BE2C (cell line): ENCODE data around the gene KLHDC2.
"Not testable (repeated sequence)": the region's sequence is repeated elsewhere in the genome, so short reads cannot be mapped to it uniquely, and the experiment has no call there.

Source experiments
- DNase-seq: peaks from one replicate; pipeline ENCODE4 v3.0.0-alpha.2; 2020
- H3K27me3 ChIP-seq: fragments of 250-450 bp; sonication (Bioruptor Pico); 2 replicates; pipeline ENCODE4 v1.5.1; 2020; ENCODE audit warnings: mild to moderate bottlenecking
- H3K36me3 ChIP-seq: fragments of 250-450 bp; sonication (Bioruptor Pico); 2 replicates; pipeline ENCODE4 v1.5.1; 2020; ENCODE audit warnings: mild to moderate bottlenecking
- H3K4me1 ChIP-seq: fragments of 250-450 bp; sonication (Bioruptor Pico); 2 replicates; pipeline ENCODE4 v1.5.1; 2020
- H3K4me3 ChIP-seq: 2 replicates; pipeline ENCODE4 v1.5.1; 2011; ENCODE audit warnings: low read depth, low read length
- H3K9me3 ChIP-seq: fragments of 250-450 bp; sonication (Bioruptor Pico); 2 replicates; pipeline ENCODE4 v1.5.1; 2020
- CTCF ChIP-seq: IDR thresholded peaks from 2 replicates; pipeline ENCODE4 v1.5.1; 2012; ENCODE audit warnings: mild to moderate bottlenecking, low read depth, low read length

Gene KLHDC2

GRCh38 chr14:49745191-49745590 is 22.8 kb upstream of the KLHDC2 start:
- H3K4me3 ChIP-seq, result no peak overlapping the region
- H3K9me3 ChIP-seq, result no peaks in the 10 kb centered on the region
- TF ChIP-seq CTCF, result no peak
- no peaks in the 10 kb centered on the region for H3K4me1 ChIP-seq
- DNase-seq, result no peak
- H3K27me3 ChIP-seq, result peaks cover 3% of the 10 kb centered on the region; the same call in 1 of the 2 replicates
- no peaks in the 10 kb centered on the region for H3K36me3 ChIP-seq

GRCh38 chr14:49746476-49746875 is 21.5 kb upstream of the KLHDC2 start:
- not testable (repeated sequence) for H3K4me3 ChIP-seq, DNase-seq

GRCh38 chr14:49754570-49755097 is 13.3 kb upstream of the KLHDC2 start:
- no peaks in the 10 kb centered on the region for H3K9me3 ChIP-seq
- no peak for TF ChIP-seq CTCF

More at GRCh38 chr14:49746476-49746875, 21.5 kb upstream of the KLHDC2 start:
- not testable (repeated sequence) for H3K4me1 ChIP-seq, H3K27me3 ChIP-seq, H3K36me3 ChIP-seq, H3K9me3 ChIP-seq

GRCh38 chr14:49755378-49755777 is 12.6 kb upstream of the KLHDC2 start:
- DNase-seq, result no peak
- TF ChIP-seq CTCF, result no peak
- H3K36me3 ChIP-seq, result no peaks in the 10 kb centered on the region

More at GRCh38 chr14:49754570-49755097, 13.3 kb upstream of the KLHDC2 start:
- Histone ChIP-seq H3K4me1 (no peaks in the 10 kb centered on the region), H3K27me3 (no peaks in the 10 kb centered on the region), H3K4me3 (no peak overlapping the region), H3K36me3 (no peaks in the 10 kb centered on the region)
- no peak for DNase-seq

GRCh38 chr14:49761839-49762551 is 6.0 kb upstream of the KLHDC2 start:
- Histone ChIP-seq H3K4me1 (no peaks in the 10 kb centered on the region), H3K36me3 (no peaks in the 10 kb centered on the region), H3K4me3 (no peak overlapping the region), H3K9me3 (no peaks in the 10 kb centered on the region), H3K27me3 (no peaks in the 10 kb centered on the region)
- no peak for DNase-seq
- no peak for TF ChIP-seq CTCF

More at GRCh38 chr14:49755378-49755777, 12.6 kb upstream of the KLHDC2 start:
- no peaks in the 10 kb centered on the region for H3K9me3 ChIP-seq
- H3K4me3 ChIP-seq, result no peak overlapping the region
- H3K4me1 ChIP-seq, result no peaks in the 10 kb centered on the region
- H3K27me3 ChIP-seq, result no peaks in the 10 kb centered on the region

GRCh38 chr14:49766839-49767238 is 1.1 kb upstream of the KLHDC2 start:
- no peak for DNase-seq
- TF ChIP-seq CTCF, result no peak
- Histone ChIP-seq H3K4me3 (peak overlapping the region; percentile 77), H3K27me3 (no peaks in the 10 kb centered on the region), H3K4me1 (no peaks in the 10 kb centered on the region), H3K9me3 (no peaks in the 10 kb centered on the region), H3K36me3 (no peaks in the 10 kb centered on the region)
